Omental fat pad (tissue), 4 donors: ENCODE results near the gene ALAS1. TPM values are rescaled to one million over a fixed set of nuclear protein-coding genes. Genes with fewer than 3 reads are reported as not detected.

Experiments
- ATAC-seq: fragments of 150-250 bp; one replicate; pipeline ENCODE4 v1.9.1; 2016; ENCODE audit warnings: mild to moderate bottlenecking, moderate library complexity; ENCODE audit not compliant: low FRiP score
- DNase-seq: peaks from one replicate; pipeline ENCODE4 v3.0.0-alpha.2; 2019; ENCODE audit warnings: low spot score
- total RNA-seq, 4 donors: library from RNA; depleted of rRNA; stranded (reverse); fragments of >200 nt; gene quantifications; one replicate each; pipeline ENCODE4 v1.1.0, GENCODE V29; 2016
- TF ChIP-seq, protein P1 (sequence below), 3 donors: fragments of 450-650 bp; IDR thresholded peaks; one replicate each; pipeline ENCODE4 v1.5.1; 2016 to 2017; ENCODE audit warnings: antibody characterized with exemption in 3 of 3, mild to moderate bottlenecking in 3 of 3, moderate library complexity in 2 of 3

ALAS1 gene
- total RNA-seq, 4 donors from 2014 or later, result 29.3 to 79.7 (median 31.0) TPM

GRCh38 chr3:52262447-52262846 is 64.5 kb downstream of the ALAS1 start:
- TF ChIP-seq, protein P1, sequence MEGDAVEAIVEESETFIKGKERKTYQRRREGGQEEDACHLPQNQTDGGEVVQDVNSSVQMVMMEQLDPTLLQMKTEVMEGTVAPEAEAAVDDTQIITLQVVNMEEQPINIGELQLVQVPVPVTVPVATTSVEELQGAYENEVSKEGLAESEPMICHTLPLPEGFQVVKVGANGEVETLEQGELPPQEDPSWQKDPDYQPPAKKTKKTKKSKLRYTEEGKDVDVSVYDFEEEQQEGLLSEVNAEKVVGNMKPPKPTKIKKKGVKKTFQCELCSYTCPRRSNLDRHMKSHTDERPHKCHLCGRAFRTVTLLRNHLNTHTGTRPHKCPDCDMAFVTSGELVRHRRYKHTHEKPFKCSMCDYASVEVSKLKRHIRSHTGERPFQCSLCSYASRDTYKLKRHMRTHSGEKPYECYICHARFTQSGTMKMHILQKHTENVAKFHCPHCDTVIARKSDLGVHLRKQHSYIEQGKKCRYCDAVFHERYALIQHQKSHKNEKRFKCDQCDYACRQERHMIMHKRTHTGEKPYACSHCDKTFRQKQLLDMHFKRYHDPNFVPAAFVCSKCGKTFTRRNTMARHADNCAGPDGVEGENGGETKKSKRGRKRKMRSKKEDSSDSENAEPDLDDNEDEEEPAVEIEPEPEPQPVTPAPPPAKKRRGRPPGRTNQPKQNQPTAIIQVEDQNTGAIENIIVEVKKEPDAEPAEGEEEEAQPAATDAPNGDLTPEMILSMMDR (IDR thresholded peaks at IDR 0.05), result no peak
- ATAC-seq, result no peak

More at GRCh38 chr3:52262447-52262846, 64.5 kb downstream of the ALAS1 start:
- no peak for DNase-seq

Other genes with a start within 250 kb of the ALAS1 start
- gene GPR62, start 242.8 kb upstream of the ALAS1 start, total RNA-seq, result under 1 TPM in 3 of 4 donors, not detected in 1; 0.19 to 0.37 (median 0.24) TPM
- 10 to 100 TPM; 21.4 to 84.0 (median 23.4) TPM for gene PCBP4, start 230.7 kb upstream of the ALAS1 start, total RNA-seq
- gene ABHD14B, start 224.1 kb upstream of the ALAS1 start, total RNA-seq, result 10 to 100 TPM; 57.3 to 87.1 (median 80.9) TPM
- 10 to 100 TPM; 19.0 to 53.4 (median 24.5) TPM for gene ABHD14A, start 223.1 kb upstream of the ALAS1 start, total RNA-seq
- gene ACY1, start 214.6 kb upstream of the ALAS1 start, total RNA-seq, result 10 to 100 TPM; 34.0 to 57.7 (median 52.1) TPM
- gene RPL29, start 202.3 kb upstream of the ALAS1 start, total RNA-seq, result 1,000 to 10,000 TPM; 1,723 to 2,189 (median 1,972) TPM
- 10 to 100 TPM in 3 of 4 donors, 1 to 10 TPM in 1; 5.5 to 22.2 (median 16.8) TPM for gene DUSP7, start 141.6 kb upstream of the ALAS1 start, total RNA-seq
- gene POC1A, start 43.7 kb upstream of the ALAS1 start, total RNA-seq, result 1 to 10 TPM in 3 of 4 donors, under 1 TPM in 1; 0.65 to 2.0 (median 1.2) TPM
- gene TLR9, start 27.5 kb downstream of the ALAS1 start, total RNA-seq, result under 1 TPM in 1 of 4 donors, not detected in 3; 0.19 TPM
- gene TWF2, start 41.0 kb downstream of the ALAS1 start, total RNA-seq, result 100 to 1,000 TPM in 1 of 4 donors, 10 to 100 TPM in 3; 50.1 to 116 (median 78.3) TPM
- 10 to 100 TPM; 17.0 to 32.2 (median 23.9) TPM for gene PPM1M, start 47.6 kb downstream of the ALAS1 start, total RNA-seq
- 10 to 100 TPM; 42.9 to 56.9 (median 51.4) TPM for gene WDR82, start 80.5 kb downstream of the ALAS1 start, total RNA-seq
- gene GLYCTK, start 89.7 kb downstream of the ALAS1 start, total RNA-seq, result 10 to 100 TPM; 12.7 to 63.5 (median 41.4) TPM
- 10 to 100 TPM in 3 of 4 donors, 1 to 10 TPM in 1; 6.7 to 24.9 (median 14.1) TPM for gene DNAH1, start 118.2 kb downstream of the ALAS1 start, total RNA-seq
- gene BAP1, start 211.8 kb downstream of the ALAS1 start, total RNA-seq, result 10 to 100 TPM; 44.6 to 73.0 (median 57.4) TPM
- 10 to 100 TPM in 2 of 4 donors, 1 to 10 TPM in 2; 5.5 to 12.9 (median 9.1) TPM for gene PHF7, start 212.5 kb downstream of the ALAS1 start, total RNA-seq
- gene SEMA3G, start 246.9 kb downstream of the ALAS1 start, total RNA-seq, result 100 to 1,000 TPM in 3 of 4 donors, 10 to 100 TPM in 1; 21.3 to 200 (median 131) TPM